Body of pancreas (tissue), 4 donors: ENCODE results near the gene CLEC16A.

Experiments
- POLR2A ChIP-seq, 3 donors: fragments of 450-650 bp; IDR thresholded peaks; one replicate each; pipeline ENCODE4 v1.6.1; 2016; ENCODE audit warnings: antibody characterized with exemption in 3 of 3, mild to moderate bottlenecking in 2 of 3
- TF ChIP-seq, protein P1 (sequence below), 7 experiments: fragments of 450-650 bp in 4 of 7; fragments of 200-600 bp in 3 of 7; sonication (generic) in 3 of 7; IDR thresholded peaks; one replicate each; pipeline ENCODE4 v1.5.1; 2016 to 2019; ENCODE audit warnings: antibody characterized with exemption in 7 of 7

DNA sequence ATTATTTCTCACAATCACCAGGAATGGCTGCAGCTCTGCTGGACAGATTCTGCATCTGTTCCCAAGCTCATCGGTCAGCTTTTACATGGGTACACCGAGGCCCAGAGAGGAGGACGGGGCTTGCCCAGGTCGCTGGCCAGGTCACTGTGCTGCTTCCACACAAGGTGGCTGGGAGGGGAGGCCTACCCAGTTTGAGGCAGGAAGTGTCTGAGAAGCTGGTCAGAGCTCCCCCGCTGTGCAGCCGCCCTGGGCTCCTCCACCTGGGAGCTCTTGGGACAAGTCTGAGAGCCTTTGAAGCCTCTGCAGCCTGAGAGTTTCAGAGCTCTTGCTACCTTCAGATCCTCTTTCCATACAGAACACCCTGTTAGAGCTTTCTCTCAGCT is 143.3 kb downstream of the CLEC16A start:
- TF ChIP-seq, protein P1, sequence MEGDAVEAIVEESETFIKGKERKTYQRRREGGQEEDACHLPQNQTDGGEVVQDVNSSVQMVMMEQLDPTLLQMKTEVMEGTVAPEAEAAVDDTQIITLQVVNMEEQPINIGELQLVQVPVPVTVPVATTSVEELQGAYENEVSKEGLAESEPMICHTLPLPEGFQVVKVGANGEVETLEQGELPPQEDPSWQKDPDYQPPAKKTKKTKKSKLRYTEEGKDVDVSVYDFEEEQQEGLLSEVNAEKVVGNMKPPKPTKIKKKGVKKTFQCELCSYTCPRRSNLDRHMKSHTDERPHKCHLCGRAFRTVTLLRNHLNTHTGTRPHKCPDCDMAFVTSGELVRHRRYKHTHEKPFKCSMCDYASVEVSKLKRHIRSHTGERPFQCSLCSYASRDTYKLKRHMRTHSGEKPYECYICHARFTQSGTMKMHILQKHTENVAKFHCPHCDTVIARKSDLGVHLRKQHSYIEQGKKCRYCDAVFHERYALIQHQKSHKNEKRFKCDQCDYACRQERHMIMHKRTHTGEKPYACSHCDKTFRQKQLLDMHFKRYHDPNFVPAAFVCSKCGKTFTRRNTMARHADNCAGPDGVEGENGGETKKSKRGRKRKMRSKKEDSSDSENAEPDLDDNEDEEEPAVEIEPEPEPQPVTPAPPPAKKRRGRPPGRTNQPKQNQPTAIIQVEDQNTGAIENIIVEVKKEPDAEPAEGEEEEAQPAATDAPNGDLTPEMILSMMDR (IDR thresholded peaks at IDR 0.05): no peak
- TF ChIP-seq POLR2A (IDR thresholded peaks at IDR 0.05): no peak
